ENCODE results near the gene DYNLT2B.
"Not testable (repeated sequence)": the region's sequence is repeated elsewhere in the genome, so short reads cannot be mapped to it uniquely, and the experiment has no call there.

DYNLT2B gene

GRCh38 chr3:196317687-196318467, at the start of gene DYNLT2B:
DYNLT2B (minus strand) TSS chr3:196318240; CDS start chr3:196318152, 88 bp downstream.
- DNase-seq (ENCODE audit: low read depth in 3 of 3): peak; percentile 75 to 85 (median 80)

GRCh38 chr3:196365736-196366135, 47.7 kb upstream of the DYNLT2B start:
- no peak for DNase-seq (ENCODE audit: low read depth in 3 of 3)

GRCh38 chr3:196360586-196360985, 42.5 kb upstream of the DYNLT2B start:
- no peak for DNase-seq (ENCODE audit: low read depth in 3 of 3)

- not testable (repeated sequence) for DNase-seq (ENCODE audit: low read depth in 3 of 3)
These were observed 40.5 kb upstream of the DYNLT2B start for GRCh38 chr3:196358540-196358939.

GRCh38 chr3:196357905-196358304, 39.9 kb upstream of the DYNLT2B start:
- DNase-seq (ENCODE audit: low read depth in 3 of 3): no peak

- DNase-seq (ENCODE audit: low read depth in 3 of 3): no peak
These were observed 38.5 kb upstream of the DYNLT2B start for GRCh38 chr3:196356556-196356955.

- DNase-seq (ENCODE audit: low read depth in 3 of 3): no peak
These were observed 37.6 kb upstream of the DYNLT2B start for GRCh38 chr3:196355668-196356067.

- no peak for DNase-seq (ENCODE audit: low read depth in 3 of 3)
These were observed 36.1 kb upstream of the DYNLT2B start for GRCh38 chr3:196354132-196354531.

GRCh38 chr3:196351541-196351940, 33.5 kb upstream of the DYNLT2B start:
- DNase-seq (ENCODE audit: low read depth in 3 of 3): no peak

- no peak for DNase-seq (ENCODE audit: low read depth in 3 of 3)
These were observed 32.0 kb upstream of the DYNLT2B start for GRCh38 chr3:196350067-196350466.

- no peak for DNase-seq (ENCODE audit: low read depth in 3 of 3)
These were observed 30.7 kb upstream of the DYNLT2B start for GRCh38 chr3:196348698-196349097.

GRCh38 chr3:196344663-196345062, 26.6 kb upstream of the DYNLT2B start:
- DNase-seq (ENCODE audit: low read depth in 3 of 3): no peak

- not testable (repeated sequence) for DNase-seq (ENCODE audit: low read depth in 3 of 3)
These were observed 25.9 kb upstream of the DYNLT2B start for GRCh38 chr3:196343917-196344316.

- DNase-seq (ENCODE audit: low read depth in 3 of 3): no peak
These were observed 23.1 kb upstream of the DYNLT2B start for GRCh38 chr3:196341137-196341536.

GRCh38 chr3:196340466-196340865, 22.4 kb upstream of the DYNLT2B start:
- no peak for DNase-seq (ENCODE audit: low read depth in 3 of 3)

- DNase-seq (ENCODE audit: low read depth in 3 of 3): no peak
These were observed 21.6 kb upstream of the DYNLT2B start for GRCh38 chr3:196339493-196340254.

- DNase-seq (ENCODE audit: low read depth in 3 of 3): no peak
These were observed 21.0 kb upstream of the DYNLT2B start for GRCh38 chr3:196339044-196339443.

- no peak for DNase-seq (ENCODE audit: low read depth in 3 of 3)
These were observed 18.5 kb upstream of the DYNLT2B start for GRCh38 chr3:196336319-196337145.

- no peak for DNase-seq (ENCODE audit: low read depth in 3 of 3)
These were observed 17.5 kb upstream of the DYNLT2B start for GRCh38 chr3:196335503-196335948.

GRCh38 chr3:196334982-196335381, 16.9 kb upstream of the DYNLT2B start:
- no peak for DNase-seq (ENCODE audit: low read depth in 3 of 3)

GRCh38 chr3:196332168-196332567, 14.1 kb upstream of the DYNLT2B start:
- no peak for DNase-seq (ENCODE audit: low read depth in 3 of 3)

- DNase-seq (ENCODE audit: low read depth in 3 of 3): no peak
These were observed 9.4 kb upstream of the DYNLT2B start for GRCh38 chr3:196327405-196327804.
